ENCODE measurements around the gene EPYC. TPM values are rescaled to one million over a fixed set of nuclear protein-coding genes. Genes with fewer than 3 reads are reported as not detected.
"Not testable (repeated sequence)": the region's sequence is repeated elsewhere in the genome, so short reads cannot be mapped to it uniquely, and the experiment has no call there.

EPYC gene
- total RNA-seq, 1 donor from 2014 or later: not detected

- DNase-seq: no peak
These were observed 14.2 kb downstream of the EPYC start for GRCh38 chr12:90990611-90991010.

- no peak for DNase-seq
These were observed 15.1 kb downstream of the EPYC start for GRCh38 chr12:90989686-90990111.

DNA sequence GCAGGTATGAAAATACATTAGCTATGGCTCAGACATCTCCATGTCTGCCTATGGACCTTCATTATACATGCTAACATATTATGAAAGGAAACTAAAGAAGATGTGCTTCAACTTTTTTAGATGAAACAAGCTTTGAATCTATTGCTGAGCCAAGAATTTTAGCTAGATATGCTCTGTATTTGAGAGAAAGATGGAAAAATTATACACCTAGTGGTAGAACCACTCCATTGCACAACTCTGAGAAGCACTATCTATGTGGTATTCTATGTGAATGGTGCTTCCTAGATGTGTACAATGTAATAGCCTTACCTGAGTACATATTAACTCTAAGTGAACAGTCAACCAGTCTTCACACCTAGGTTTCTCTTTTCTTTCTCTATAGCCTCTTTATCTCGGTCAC, 17.3 kb downstream of the EPYC start:
- no peak for DNase-seq

- DNase-seq: no peak
These were observed 17.7 kb downstream of the EPYC start for GRCh38 chr12:90987101-90987500.

GRCh38 chr12:90985331-90985730, 19.4 kb downstream of the EPYC start:
- not testable (repeated sequence) for DNase-seq

GRCh38 chr12:90984114-90984513, 20.7 kb downstream of the EPYC start:
- no peak for DNase-seq

DNA sequence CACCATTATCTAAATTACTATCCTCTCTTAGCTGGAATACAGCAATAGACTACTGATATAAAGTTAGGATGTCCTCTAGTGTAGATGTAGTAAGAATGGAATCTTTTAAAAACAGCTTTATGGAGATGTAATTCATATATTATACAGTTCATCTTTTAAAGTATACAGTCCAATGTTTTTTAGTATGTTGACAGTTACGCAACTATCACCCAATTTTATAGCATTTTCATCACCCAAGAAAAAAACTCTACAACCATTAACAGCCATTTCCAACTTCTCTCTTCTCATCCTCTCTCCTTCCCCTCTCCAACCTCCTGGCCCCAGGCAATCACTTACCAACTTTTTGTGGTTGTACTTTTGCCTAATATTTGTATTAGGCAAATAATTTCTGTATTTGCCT, 22.6 kb downstream of the EPYC start:
- DNase-seq: no peak

DNA sequence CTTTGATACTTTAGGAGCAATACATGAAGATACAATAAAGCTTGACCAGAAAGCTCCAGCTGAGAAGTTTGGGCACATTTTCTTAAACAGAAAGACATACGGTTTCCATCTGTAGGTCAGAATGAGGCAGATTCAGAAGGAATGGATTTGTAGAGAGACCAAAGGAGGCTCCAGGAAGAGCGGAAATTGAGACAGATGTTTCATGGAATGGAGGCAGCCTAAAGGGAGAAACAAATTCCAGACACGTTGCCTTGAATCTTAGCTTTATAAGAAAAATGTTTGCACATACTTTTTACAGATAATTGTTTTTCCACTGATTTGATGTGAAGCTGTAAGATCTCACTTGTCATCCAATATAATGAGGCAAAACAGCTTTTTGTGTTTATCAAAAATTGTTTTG, 24.8 kb downstream of the EPYC start:
- DNase-seq: no peak

DNA sequence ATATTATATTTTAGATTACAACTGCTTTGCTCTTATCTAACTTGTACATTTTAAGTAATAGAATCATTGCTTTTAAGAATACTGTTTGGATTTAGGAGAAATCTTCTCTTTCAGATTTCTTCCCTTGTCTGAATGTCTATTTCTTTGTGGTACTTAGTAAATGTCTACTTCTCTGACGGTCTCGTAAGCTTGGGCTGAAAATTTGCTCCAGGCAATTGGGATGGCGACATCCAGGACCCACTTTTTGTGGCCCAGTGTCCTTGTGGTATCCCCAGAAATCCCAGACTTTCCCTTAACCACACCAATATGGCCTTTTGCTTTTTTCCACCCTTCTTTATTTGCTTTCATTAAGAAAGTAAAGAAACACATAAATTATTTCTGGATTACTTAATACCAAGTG, 25.8 kb downstream of the EPYC start:
- no peak for DNase-seq

- DNase-seq: no peak
These were observed 26.5 kb downstream of the EPYC start for GRCh38 chr12:90978117-90978770.

DNA sequence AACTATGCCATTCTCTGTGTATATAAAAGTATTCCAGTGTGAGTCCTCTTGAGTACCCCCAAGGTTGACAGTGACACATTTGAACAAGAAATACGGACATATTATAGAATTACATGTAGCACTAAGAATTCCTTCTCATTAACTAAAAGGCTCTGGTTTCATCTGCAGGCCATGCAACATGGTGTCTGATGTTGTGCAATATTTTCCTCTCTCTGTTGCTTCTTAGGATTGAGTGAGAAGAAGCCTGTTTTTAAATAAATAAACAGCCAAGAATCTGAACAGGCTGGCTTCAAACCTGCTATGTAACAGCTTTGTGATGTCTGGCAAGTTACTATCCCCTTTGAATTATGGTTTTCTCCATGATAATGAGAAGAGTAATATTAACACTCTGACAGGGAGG, 27.5 kb downstream of the EPYC start:
- no peak for DNase-seq

GRCh38 chr12:90974286-90974685, 30.5 kb downstream of the EPYC start:
- DNase-seq: no peak

DNA sequence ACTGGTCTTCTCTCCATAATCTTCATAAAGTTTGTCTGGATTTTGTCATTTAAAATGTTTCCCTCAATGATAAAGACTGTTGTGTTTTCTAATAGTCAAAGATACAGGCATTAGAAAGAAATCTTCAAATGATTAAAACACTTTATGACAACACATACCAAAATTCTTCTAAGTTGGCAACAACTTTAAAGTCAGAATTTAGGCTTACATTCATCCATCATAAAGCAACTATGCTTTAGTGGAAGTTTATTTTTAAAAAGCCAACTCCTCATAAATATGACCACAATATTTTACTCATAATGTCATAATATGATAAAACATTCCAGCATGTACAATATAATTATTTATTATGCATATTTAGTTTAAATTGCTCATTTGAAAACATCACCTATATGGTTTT, 32.5 kb downstream of the EPYC start:
- DNase-seq: no peak

- DNase-seq: no peak
These were observed 33.9 kb downstream of the EPYC start for GRCh38 chr12:90970911-90971310.

DNA sequence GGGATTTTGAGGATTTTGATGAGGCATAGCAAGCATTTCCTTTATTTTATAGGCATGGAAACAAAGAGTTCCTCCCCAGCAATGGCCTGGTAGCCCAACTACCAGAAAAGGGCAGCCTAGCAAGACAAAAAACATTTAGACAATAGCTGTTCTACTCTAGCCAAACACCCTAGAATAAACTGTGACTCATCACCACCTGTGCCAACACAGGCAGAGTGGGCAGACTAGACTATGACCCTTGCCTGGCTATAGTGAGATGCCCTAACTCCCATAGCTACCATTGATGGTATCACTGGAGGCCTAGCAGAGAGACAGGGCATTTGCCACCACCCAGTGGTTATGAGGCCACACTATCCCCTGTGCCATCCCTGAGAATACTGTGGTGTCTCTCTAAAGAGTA, 34.3 kb downstream of the EPYC start:
- no peak for DNase-seq

DNA sequence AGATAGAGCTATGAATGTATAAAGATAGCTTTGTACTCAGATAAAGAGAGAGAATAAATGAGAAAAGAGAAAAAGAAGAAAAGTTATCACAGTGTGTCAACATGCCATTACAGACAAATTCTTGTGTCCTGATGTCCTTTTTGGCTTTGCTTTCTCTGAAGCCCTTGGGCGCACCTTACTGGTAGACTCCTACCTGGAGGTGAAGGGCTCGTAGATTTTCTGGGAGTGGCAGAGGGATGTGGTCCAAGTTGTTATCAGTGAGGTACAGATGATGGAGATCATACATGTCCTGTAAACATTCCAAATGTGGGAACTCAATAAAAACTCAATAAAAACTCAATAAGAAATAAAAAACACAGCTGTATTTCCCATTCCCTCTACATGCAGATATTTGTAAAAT, 34.9 kb downstream of the EPYC start:
- DNase-seq: no peak

DNA sequence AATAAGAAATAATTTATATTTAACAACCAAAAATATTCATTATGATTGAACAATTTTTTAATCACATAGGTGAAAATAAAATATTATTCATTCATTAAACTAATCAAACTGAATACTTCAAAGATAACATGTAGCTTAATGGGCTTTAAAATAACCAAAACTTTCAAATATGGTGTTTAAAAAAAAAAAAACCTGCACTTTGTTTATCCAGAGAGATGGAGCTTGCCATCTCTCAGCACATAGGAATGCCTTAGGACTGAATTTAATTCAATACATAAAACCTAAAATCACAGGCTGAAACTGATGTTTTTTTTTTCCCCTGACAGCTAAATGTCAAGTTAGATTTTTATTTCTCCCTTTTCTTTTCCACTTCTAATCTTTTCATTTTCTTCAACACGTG, 35.4 kb downstream of the EPYC start:
- no peak for DNase-seq

DNA sequence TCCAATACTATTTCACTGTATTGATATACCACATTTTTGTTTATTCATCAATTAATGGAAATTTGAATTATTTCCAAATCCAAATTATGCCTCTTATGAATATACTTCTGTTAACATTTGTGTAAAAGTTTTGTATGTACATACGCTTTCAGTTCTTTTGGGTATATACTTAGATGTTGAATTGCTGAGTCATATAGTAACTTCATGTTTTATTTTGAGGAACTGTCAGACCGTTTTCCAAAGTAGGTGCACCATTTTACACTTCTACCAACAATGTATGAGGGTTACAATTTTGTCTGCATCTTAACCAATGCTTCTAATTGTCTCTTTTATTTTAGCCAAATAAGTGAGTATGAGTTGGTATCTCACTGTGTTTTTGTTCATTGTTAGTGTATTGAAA, 39.6 kb downstream of the EPYC start:
- no peak for DNase-seq

- no peak for DNase-seq
These were observed 40.2 kb downstream of the EPYC start for GRCh38 chr12:90964616-90965015.

- no peak for DNase-seq
These were observed 40.8 kb downstream of the EPYC start for GRCh38 chr12:90963946-90964345.

- no peak for DNase-seq
These were observed 43.6 kb downstream of the EPYC start for GRCh38 chr12:90961154-90961553.

DNA sequence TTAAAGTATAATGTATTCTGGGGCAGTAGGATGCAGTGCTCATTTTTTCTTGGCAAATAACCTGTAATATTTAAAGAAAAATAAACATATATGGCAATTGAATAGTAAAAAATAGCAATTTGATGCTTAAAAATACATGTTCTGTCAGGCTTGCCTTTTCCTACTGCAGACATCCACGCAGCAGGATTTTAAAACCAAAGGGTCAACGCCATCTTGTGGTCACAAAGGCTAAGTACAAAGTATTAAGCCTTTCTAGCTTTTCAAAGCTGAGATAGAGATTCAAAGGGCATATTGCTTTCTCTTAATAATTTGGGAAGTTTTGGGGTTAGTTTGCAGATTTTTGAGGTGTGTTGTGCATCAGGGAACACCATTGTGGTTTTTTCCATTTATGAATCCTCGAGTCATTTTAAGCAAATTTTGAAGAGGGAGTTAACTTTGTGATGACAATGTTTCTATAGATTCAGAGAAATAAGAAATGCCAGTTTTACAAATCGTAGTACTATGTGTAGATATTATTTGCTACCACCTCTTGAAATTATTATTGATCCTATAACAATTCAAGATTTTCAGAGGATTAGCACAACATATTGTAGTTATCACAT, 45.1 kb downstream of the EPYC start:
- peak; percentile 21 for DNase-seq

DNA sequence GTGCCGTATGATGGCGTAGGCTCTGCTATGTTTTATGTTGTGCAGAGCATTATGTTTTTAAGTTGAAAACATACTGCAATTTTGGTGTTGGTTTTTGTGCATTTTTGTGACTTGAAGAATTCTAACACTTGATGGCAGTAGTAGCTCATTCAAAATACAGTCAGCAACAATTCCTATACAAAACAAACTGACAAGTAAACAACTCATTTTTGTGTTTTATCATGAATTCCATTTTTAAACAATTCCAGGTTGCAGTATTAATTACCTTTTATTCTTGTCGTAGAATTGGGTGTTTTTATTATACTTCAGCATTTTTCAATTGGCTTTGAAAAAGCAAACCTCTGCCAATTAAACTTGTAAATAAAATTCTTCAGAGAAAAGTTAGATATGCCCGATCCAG, 45.7 kb downstream of the EPYC start:
- no peak for DNase-seq

GRCh38 chr12:90958347-90958746, 46.4 kb downstream of the EPYC start:
- no peak for DNase-seq

GRCh38 chr12:90954921-90955320, 49.9 kb downstream of the EPYC start, which contains the start of gene CCER1:
CCER1 (minus strand) TSS chr12:90955176; CDS start chr12:90954742, 434 bp downstream.
- DNase-seq: no peak
